Erythroblast (primary cell): ENCODE measurements around the gene RBM19.

Source experiments
- GATA1 ChIP-seq: IDR thresholded peaks from 2 replicates; pipeline ENCODE4 v1.6.1; 2011; ENCODE audit warnings: low read depth, mild to moderate bottlenecking, control low read depth, low read length, moderate library complexity
- POLR2A ChIP-seq: IDR thresholded peaks from 2 replicates; pipeline ENCODE4 v1.6.1; 2011; ENCODE audit warnings: mild to moderate bottlenecking, low read length

- TF ChIP-seq POLR2A (no peak), GATA1 (no peak)
These were observed 6.1 kb downstream of the RBM19 start for GRCh38 chr12:113960030-113960429.
